Nephron progenitor cell (in vitro differentiated cells): ENCODE results near the gene MRPL46.

ENCODE experiments used
- DNase-seq: peaks from one replicate; pipeline ENCODE4 v3.0.0; 2021
- H3K27ac Mint-ChIP-seq: 2 replicates; pipeline ENCODE4 v1.8.0; 2021; ENCODE audit warnings: mild to moderate bottlenecking, moderate library complexity, mixed read lengths
- H3K27me3 Mint-ChIP-seq: 2 replicates; pipeline ENCODE4 v1.8.0; 2021; ENCODE audit warnings: mild to moderate bottlenecking, low read depth, mixed read lengths; ENCODE audit not compliant: poor library complexity
- H3K36me3 Mint-ChIP-seq: 2 replicates; pipeline ENCODE4 v1.8.0; 2021; ENCODE audit warnings: low read depth, mixed read lengths
- H3K4me1 Mint-ChIP-seq: 2 replicates; pipeline ENCODE4 v1.8.0; 2021; ENCODE audit warnings: mixed read lengths
- H3K4me3 Mint-ChIP-seq: 2 replicates; pipeline ENCODE4 v1.8.0; 2021; ENCODE audit warnings: mild to moderate bottlenecking, moderate library complexity, mixed read lengths
- H3K9me3 Mint-ChIP-seq: 2 replicates; pipeline ENCODE4 v1.8.0; 2021; ENCODE audit warnings: mild to moderate bottlenecking, moderate library complexity, mixed read lengths
- CTCF ChIP-seq: fragments of 200-600 bp; sonication (generic); IDR thresholded peaks from 2 replicates; pipeline ENCODE4 v1.5.0; 2021; ENCODE audit warnings: antibody characterized with exemption

The MRPL46 gene

GRCh38 chr15:88484682-88485331, 17.6 kb upstream of the MRPL46 start:
- H3K4me1 Mint-ChIP-seq: peaks cover 8% of the 10 kb centered on the region
- no peak overlapping the region for H3K4me3 Mint-ChIP-seq
- H3K36me3 Mint-ChIP-seq: peaks cover 6% of the 10 kb centered on the region
- H3K27ac Mint-ChIP-seq: no peak overlapping the region
- DNase-seq: no peak
- H3K27me3 Mint-ChIP-seq: peaks cover 28% of the 10 kb centered on the region
- no peak for TF ChIP-seq CTCF
- no peaks in the 10 kb centered on the region for H3K9me3 Mint-ChIP-seq

GRCh38 chr15:88482263-88482662, 15.1 kb upstream of the MRPL46 start:
- no peak overlapping the region for H3K4me3 Mint-ChIP-seq
- H3K27ac Mint-ChIP-seq: no peak overlapping the region
- peaks cover 10% of the 10 kb centered on the region for H3K36me3 Mint-ChIP-seq
- no peaks in the 10 kb centered on the region for H3K9me3 Mint-ChIP-seq
- peaks cover 21% of the 10 kb centered on the region for H3K27me3 Mint-ChIP-seq
- DNase-seq: no peak
- no peak for TF ChIP-seq CTCF
- peaks cover 8% of the 10 kb centered on the region for H3K4me1 Mint-ChIP-seq

- Mint-ChIP-seq H3K9me3 (no peaks in the 10 kb centered on the region), H3K4me1 (peaks cover 8% of the 10 kb centered on the region), H3K4me3 (no peak overlapping the region), H3K36me3 (peaks cover 19% of the 10 kb centered on the region), H3K27me3 (peaks cover 16% of the 10 kb centered on the region), H3K27ac (no peak overlapping the region)
- no peak for DNase-seq
- no peak for TF ChIP-seq CTCF
Measured at GRCh38 chr15:88480981-88481380, 13.8 kb upstream of the MRPL46 start.

GRCh38 chr15:88479169-88479568, 12.0 kb upstream of the MRPL46 start:
- TF ChIP-seq CTCF: no peak
- DNase-seq: no peak
- no peak overlapping the region for H3K4me3 Mint-ChIP-seq
- H3K9me3 Mint-ChIP-seq: no peaks in the 10 kb centered on the region
- H3K27ac Mint-ChIP-seq: peak overlapping the region; percentile 57
- peaks cover 26% of the 10 kb centered on the region for H3K36me3 Mint-ChIP-seq
- H3K4me1 Mint-ChIP-seq: peaks cover 8% of the 10 kb centered on the region
- peaks cover 6% of the 10 kb centered on the region for H3K27me3 Mint-ChIP-seq

GRCh38 chr15:88477904-88478303, 10.7 kb upstream of the MRPL46 start:
- Mint-ChIP-seq H3K27ac (no peak overlapping the region), H3K4me1 (peaks cover 8% of the 10 kb centered on the region), H3K36me3 (peaks cover 26% of the 10 kb centered on the region), H3K4me3 (no peak overlapping the region), H3K9me3 (no peaks in the 10 kb centered on the region), H3K27me3 (peaks cover 2% of the 10 kb centered on the region)
- no peak for DNase-seq
- TF ChIP-seq CTCF: no peak

- Mint-ChIP-seq H3K4me1 (peaks cover 8% of the 10 kb centered on the region), H3K9me3 (no peaks in the 10 kb centered on the region), H3K27ac (no peak overlapping the region), H3K36me3 (peaks cover 33% of the 10 kb centered on the region), H3K27me3 (no peaks in the 10 kb centered on the region), H3K4me3 (no peak overlapping the region)
- no peak for TF ChIP-seq CTCF
- DNase-seq: no peak
Measured at GRCh38 chr15:88477126-88477525, 9.9 kb upstream of the MRPL46 start.
